Ammon's horn (tissue), 1 donor: ENCODE measurements around the gene ATRAID.

Experiments used
- DNase-seq: peaks from one replicate; pipeline ENCODE4 v3.0.0-alpha.2; 2016; ENCODE audit warnings: low spot score

ATRAID gene

GRCh38 chr2:27220091-27220490 lies 8.2 kb downstream of the ATRAID start:
- no peak for DNase-seq

- DNase-seq, result no peak
These were observed 9.3 kb downstream of the ATRAID start for GRCh38 chr2:27221166-27221565.

DNA sequence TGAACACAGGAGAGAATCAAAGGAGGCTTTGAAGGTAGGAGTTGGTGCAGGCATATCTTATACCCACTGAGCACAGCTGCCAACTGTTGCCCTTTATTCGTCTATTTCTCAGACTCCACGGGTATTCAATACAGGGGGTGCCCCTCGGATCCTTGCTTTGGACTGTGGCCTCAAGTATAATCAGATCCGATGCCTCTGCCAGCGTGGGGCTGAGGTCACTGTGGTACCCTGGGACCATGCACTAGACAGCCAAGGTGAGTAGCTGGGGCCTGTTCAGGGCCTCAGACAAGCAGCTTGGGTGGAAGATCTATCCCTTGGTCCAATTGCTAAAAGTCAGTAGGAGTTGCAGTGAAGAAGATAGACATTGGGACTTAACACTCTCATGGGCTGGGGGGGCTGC lies 10.6 kb downstream of the ATRAID start:
- DNase-seq, result no peak

- no peak for DNase-seq
These were observed 11.6 kb downstream of the ATRAID start for GRCh38 chr2:27223416-27223815.

DNA sequence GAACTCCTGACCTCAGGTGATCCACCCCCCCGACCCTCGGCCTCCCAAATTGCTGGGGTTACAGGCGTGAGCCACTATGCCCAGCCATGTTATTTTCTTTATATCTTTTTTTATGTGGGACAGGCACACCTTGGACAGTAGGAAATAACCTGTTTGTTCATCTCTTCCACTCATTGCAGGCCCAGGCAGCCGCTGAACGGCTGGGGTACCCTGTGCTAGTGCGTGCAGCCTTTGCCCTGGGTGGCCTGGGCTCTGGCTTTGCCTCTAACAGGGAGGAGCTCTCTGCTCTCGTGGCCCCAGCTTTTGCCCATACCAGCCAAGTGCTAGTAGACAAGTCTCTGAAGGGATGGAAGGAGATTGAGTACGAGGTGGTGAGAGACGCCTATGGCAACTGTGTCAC lies 13.7 kb downstream of the ATRAID start:
- no peak for DNase-seq

- no peak for DNase-seq
These were observed 15.7 kb downstream of the ATRAID start for GRCh38 chr2:27227501-27227900.

DNA sequence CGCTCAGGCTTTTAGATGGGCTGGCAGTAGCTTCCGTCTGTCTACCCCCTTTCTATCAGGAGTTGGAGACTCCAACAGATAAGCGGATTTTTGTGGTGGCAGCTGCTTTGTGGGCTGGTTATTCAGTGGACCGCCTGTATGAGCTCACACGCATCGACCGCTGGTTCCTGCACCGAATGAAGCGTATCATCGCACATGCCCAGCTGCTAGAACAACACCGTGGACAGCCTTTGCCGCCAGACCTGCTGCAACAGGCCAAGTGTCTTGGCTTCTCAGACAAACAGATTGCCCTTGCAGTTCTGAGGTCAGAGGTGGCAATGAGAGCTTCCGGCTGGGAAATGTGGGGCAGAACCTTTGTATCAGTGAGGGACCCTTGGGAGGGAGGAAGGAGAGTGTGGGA lies 20.1 kb downstream of the ATRAID start:
- DNase-seq, result no peak

GRCh38 chr2:27233341-27233740 lies 21.5 kb downstream of the ATRAID start:
- no peak for DNase-seq

- DNase-seq, result no peak
These were observed 24.3 kb downstream of the ATRAID start for GRCh38 chr2:27236136-27236535.

DNA sequence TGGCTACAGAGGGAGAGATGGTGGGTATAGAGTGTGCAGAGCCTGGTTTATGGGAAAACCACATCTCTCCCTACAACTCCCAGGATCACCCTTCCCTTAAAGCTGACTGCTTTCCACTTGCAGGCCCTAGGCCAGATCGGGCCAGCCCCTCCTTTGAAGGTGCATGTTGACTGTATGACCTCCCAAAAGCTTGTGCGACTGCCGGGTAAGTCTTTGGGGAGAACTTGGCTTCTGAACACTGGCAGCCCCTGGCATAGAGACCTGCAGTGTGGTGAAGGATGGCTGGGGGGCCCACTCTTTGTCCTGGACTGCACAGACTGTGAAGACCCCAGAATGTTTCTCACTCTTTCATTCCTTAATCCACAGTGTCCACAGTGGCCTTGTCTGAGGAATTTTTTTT lies 24.8 kb downstream of the ATRAID start:
- DNase-seq, result no peak

DNA sequence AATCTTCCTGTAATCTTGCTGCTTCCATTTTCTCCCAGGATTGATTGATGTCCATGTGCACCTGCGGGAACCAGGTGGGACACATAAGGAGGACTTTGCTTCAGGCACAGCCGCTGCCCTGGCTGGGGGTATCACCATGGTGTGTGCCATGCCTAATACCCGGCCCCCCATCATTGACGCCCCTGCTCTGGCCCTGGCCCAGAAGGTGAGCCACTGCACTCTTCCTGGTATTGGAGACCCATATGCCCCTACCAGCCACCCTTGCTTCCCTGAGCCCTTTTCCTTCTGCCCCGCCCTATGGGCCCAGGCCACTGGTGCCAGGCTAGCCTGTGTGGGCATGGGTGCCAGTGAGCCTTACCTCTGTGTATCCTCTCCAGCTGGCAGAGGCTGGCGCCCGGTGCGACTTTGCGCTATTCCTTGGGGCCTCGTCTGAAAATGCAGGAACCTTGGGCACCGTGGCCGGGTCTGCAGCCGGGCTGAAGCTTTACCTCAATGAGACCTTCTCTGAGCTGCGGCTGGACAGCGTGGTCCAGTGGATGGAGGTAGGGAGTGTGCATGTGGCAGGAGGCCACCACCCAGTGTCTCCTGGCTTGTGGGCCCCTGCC lies 25.6 kb downstream of the ATRAID start:
- no peak for DNase-seq

DNA sequence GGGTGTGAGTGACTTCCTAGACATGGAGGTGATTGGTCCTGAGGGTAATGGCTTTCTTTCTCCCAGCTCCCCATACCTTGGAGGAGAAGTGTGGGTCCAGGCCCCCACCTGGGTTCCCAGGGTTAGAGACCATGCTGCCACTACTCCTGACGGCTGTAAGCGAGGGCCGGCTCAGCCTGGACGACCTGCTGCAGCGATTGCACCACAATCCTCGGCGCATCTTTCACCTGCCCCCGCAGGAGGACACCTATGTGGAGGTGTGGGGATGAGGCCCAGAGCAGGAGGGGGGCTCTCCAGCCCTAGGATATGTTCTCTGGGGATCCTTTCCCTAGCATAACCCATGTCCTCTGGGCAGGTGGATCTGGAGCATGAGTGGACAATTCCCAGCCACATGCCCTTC lies 27.1 kb downstream of the ATRAID start:
- no peak for DNase-seq

DNA sequence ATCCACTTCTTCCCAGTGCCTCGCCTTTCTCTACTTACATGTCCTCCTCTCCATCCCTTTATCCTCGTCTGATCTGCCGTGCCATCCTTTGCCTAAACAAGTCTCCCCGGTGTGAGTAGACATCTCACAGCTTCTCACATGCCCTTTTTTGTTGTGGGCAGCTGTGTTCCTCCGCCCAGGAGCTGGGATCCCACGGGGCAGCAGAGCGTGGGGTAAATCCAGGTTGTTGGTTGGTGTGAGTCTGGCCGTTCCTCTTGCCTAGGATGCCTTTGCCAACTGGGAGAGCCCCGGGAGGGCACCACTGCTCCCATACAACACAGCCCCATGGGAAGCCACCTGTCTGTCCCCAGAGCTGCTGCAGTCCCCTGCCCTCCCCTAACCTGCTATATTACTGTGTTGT lies 28.6 kb downstream of the ATRAID start:
- no peak for DNase-seq

- DNase-seq, result no peak
These were observed 30.1 kb downstream of the ATRAID start for GRCh38 chr2:27241761-27242613.

DNA sequence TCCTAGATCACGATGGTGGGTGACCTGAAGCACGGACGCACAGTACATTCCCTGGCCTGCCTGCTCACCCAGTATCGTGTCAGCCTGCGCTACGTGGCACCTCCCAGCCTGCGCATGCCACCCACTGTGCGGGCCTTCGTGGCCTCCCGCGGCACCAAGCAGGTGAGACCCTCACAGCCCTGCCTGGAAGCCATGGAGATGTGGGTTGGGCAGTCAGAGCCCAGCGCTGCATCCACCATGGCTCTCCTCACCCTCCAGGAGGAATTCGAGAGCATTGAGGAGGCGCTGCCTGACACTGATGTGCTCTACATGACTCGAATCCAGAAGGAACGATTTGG lies 30.7 kb downstream of the ATRAID start:
- no peak for DNase-seq

GRCh38 chr2:27243391-27244130 lies 31.7 kb downstream of the ATRAID start:
- DNase-seq, result no peak

GRCh38 chr2:27245116-27245515 lies 33.3 kb downstream of the ATRAID start:
- no peak for DNase-seq

DNA sequence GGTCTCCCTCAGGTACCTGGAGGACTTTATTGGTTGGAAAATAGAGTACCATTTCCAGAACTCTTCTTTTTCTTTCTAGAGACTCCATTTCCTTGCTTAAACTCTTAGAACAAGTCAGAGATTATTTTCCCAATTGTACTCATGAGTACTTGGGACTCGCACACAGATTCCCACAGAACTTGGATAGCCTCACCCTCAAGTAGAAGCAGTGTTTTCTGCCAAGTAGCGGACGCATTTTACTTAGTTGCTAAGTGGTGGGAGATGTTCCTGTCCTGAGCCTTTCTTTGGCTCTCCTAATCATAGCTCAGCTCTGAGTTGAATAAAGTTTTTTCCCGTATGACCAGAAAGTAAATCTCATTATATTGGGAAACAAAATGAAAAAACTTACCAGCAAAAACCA lies 33.8 kb downstream of the ATRAID start:
- DNase-seq, result no peak

- DNase-seq, result no peak
These were observed 36.1 kb downstream of the ATRAID start for GRCh38 chr2:27247893-27248292.

DNA sequence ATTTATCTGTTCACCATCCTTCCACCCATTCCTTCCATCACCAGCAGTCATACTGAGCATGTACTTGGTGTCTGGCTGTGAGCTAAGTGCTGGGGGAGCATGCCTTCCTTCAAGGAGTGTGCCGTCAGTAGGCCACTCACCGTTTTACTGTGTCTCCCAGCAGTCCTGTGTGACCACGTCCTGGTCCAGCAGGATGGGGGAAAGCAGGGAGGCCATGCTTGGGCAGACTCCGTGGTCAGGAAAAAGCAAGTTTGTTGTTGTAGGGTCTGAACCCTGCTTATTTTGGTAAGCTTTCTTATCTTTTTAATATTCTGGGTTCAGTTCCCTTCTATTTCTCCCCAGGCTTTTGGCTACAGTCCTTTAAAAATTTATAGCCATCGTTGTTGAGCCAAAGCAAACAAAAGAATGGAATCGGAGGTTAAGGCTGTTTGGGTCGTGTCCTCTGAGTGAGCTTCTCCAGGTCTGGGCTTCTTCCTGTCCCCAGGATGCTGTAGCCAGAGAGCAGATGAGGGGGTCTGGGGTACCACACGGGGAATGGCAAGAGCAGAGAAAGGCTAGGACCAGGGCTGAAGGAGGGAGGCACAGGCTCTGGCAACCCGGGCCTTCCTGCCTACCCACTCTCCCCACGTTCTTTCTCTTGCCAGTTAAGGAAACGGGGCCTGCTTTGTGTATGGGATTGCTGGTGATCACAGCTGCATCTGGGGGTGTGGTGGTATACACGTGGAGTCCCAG lies 37.5 kb downstream of the ATRAID start:
- DNase-seq, result no peak

- peak; percentile 36 for DNase-seq
These were observed 38.2 kb downstream of the ATRAID start for GRCh38 chr2:27249891-27250651.
